Measurements from ENCODE around the gene ZNF91.

DNA sequence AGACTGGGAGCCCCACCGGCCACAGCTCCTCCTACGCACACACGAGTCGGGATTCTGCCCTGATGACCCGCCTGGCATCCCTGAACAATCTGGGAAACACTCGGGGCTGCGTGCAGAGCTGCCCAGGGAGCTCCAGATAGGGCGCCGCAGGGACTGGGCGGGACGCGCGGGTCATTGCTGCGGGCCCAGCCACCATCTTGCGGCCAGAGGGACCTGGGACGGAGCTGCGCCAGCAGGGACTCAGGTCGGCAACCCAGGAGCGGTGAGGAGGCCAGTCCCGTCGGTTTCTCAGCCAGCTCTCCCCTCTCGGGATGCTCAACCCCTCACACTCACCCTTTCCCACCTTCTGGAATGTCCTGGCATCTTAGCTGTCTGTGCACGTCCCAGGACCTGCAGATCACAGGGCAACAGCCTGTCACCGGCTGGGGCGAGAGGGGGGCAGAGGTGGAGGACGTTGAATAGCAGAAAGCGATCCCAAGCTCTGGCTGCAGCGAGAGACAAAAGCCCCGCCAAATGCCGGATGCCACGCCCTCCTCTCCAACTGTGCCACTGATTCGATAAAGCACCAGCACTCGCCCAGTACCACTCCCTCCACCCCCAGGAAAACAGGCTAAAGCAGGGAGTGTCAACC is 20.4 kb upstream of the ZNF91 start:
- no peak for TF ChIP-seq EZH2 (IDR thresholded peaks at IDR 0.05; ENCODE audit: low read length, missing control alignments)
- TF ChIP-seq, protein P1, sequence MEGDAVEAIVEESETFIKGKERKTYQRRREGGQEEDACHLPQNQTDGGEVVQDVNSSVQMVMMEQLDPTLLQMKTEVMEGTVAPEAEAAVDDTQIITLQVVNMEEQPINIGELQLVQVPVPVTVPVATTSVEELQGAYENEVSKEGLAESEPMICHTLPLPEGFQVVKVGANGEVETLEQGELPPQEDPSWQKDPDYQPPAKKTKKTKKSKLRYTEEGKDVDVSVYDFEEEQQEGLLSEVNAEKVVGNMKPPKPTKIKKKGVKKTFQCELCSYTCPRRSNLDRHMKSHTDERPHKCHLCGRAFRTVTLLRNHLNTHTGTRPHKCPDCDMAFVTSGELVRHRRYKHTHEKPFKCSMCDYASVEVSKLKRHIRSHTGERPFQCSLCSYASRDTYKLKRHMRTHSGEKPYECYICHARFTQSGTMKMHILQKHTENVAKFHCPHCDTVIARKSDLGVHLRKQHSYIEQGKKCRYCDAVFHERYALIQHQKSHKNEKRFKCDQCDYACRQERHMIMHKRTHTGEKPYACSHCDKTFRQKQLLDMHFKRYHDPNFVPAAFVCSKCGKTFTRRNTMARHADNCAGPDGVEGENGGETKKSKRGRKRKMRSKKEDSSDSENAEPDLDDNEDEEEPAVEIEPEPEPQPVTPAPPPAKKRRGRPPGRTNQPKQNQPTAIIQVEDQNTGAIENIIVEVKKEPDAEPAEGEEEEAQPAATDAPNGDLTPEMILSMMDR (conservative IDR thresholded peaks at IDR 0.05 in 1 of 2, IDR thresholded peaks at IDR 0.05 in 1 of 2; ENCODE audit: low read depth in 1 of 2, low read length in 2 of 2): no peak

Data from fibroblast of lung (primary cell).